Cortex of kidney (tissue), 1 donor: ENCODE results near the gene ABHD8.

Source experiments
- DNase-seq: peaks from one replicate; lab custom pipeline; 2025; lab: John Stamatoyannopoulos, UW

Gene ABHD8

DNA sequence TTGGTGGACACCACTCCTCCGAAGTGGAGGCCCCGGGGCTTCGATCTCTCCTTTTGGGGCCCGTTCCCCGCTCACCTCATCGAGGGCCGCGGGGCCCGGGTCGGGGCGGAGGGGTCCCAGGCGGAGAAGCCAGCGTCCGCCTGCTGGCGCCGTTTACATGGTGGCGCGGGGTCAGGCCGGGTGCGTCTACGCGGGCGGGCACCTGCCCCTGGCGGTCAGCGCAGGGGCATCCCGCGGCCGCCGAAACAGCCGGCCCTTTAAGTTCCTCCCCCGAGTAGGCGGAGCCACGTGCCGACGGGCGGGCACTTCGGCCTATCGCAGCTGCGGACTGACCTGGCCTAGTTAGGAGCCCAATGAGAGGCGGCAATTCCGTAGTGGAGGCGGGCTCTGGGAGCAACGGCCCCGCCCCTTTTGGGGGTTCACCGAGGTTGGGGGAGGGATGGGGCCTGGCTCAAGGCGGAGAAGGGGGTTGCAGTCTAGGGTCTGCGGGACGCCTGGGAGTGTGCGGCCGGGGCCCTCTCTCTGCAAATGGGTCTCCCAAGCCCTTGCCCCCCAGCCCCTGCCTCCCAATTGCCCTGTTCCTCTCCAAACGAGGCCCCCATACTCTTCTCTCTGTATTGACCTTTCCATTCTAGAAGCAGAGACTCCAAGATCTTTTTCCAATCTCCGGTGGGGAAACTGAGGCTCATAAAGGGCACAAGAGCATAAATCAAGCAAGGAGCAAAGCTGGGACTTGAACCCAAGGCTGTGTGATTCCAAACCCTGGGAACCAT lies at the start of gene ABHD8:
ABHD8 (minus strand) TSS at position 259 of the 773 bp plus-strand sequence. CDS start 1,809 bp downstream, outside the sequence.
- DNase-seq, result no peak

- DNase-seq, result no peak
Observed at GRCh38 chr19:17352608-17353280, 49.5 kb upstream of the ABHD8 start.

GRCh38 chr19:17351815-17352435 lies 48.7 kb upstream of the ABHD8 start:
- no peak for DNase-seq

GRCh38 chr19:17348700-17349099 lies 45.5 kb upstream of the ABHD8 start:
- no peak for DNase-seq

- DNase-seq, result no peak
Observed at GRCh38 chr19:17347877-17348276, 44.7 kb upstream of the ABHD8 start.

DNA sequence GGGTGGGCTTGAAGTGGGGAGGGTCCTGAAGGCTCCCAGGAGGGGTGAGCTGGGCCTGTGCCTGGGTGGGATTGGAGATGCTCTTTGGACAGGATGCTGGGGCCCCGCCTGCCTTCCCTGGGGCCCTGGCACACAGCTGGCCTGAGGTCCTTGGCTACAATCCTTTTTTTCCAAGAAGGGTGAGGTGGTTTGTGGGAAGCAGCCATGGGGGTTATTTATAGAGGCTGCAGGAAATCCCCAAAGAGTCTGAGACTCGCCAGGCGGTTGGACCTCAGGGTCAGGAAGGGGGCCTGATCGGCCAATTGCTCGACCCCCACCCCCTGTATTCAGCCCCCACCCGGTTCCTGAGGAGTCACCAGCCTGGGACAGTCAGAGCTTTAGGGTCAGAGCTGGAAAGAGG lies 44.1 kb upstream of the ABHD8 start:
- DNase-seq, result no peak

DNA sequence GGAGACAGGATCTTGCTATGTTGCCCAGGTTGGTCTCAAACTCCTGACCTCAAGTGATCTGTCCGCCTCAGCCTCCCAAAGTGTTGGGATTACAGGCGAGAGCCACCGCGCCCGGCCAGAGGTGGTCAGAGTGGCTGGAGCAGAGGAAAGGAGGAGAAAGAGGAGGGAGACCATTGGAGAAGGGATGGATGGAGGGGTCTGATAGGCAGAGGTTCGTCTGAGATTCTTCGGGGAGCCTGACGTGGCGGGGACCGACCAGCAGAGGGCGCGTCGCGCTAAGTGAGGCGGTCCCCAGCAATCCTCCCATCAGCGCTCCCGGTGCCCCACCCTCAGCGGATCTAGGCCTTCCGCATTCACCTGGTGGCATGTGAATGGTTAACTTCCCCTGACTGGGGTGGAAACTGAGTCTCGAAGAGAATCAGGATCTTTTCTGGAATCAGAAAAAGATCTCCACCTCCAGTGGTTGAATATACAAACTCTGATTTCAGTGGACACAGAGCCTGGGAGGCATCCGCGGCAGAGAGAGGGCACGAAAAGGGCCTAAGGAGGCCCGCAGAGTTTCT lies 43.0 kb upstream of the ABHD8 start:
- no peak for DNase-seq

GRCh38 chr19:17341845-17342244 lies 38.6 kb upstream of the ABHD8 start:
- DNase-seq, result no peak

DNA sequence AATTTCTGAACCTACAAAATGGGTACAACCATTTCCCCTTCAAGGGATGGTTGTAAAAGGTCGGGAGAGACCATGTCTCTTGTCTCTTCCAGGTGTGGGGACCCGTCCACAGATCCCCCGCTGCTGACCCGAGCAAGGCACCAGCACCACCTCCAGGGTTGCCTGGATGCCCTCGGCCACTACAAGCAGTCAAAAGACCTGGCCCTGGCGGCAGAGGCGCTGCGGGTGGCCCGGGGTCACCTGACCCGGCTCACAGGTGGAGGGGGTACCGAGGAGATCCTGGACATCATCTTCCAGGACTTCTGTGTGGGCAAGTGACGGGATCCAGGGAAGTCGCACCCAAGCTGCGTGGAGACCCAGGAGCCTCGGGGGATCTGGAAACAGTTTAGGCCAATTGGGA lies 38.2 kb upstream of the ABHD8 start:
- DNase-seq, result no peak

DNA sequence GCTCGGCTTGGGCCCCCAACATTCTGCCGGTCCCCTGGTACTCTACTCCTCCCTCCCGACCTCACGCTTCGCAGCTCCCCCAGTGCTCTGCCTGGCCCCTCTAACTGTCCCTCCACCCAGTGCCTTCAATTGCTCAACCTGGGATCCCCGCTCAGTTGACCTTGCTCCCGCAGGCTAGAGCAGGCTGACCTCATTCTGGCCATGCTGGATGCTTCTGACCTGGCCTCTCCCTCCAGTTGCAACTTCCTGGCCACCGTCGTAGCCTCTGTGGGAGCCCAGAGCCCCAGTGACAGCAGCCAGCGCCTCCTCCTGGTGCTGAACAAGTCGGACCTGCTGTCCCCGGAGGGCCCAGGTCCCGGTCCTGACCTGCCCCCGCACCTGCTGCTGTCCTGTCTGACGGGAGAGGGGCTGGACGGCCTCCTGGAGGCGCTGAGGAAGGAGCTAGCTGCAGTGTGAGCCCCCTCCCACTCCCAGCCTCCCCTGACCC lies 37.7 kb upstream of the ABHD8 start:
- DNase-seq, result no peak

DNA sequence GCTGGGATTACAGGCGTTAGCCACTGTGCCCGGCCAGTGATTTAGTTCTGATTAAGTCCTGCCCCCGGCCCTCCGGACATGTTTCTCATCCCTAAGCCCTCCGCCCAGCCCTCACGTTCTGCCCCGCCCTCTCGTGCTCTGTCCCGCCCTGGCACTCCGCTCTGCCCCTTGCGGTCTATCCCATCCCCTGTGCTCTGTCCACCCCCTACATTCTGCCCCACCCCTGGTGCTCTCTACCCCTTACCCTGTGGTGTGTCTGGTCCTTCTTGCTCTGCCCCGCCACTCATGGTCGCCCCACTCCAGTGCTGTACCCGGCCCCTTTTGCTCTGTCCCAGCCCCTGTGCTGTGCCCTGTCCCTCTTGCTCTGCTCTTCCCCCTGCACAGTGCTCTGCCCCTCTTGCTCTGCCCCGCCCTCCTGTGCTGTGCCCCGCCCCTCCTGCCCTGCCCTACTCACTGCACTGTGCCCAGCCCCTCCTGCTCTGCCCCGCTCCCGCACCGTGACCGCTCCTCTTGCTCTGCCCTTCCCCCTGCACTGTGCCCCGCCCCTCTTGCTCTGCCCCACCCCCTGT lies 37.2 kb upstream of the ABHD8 start:
- no peak for DNase-seq

DNA sequence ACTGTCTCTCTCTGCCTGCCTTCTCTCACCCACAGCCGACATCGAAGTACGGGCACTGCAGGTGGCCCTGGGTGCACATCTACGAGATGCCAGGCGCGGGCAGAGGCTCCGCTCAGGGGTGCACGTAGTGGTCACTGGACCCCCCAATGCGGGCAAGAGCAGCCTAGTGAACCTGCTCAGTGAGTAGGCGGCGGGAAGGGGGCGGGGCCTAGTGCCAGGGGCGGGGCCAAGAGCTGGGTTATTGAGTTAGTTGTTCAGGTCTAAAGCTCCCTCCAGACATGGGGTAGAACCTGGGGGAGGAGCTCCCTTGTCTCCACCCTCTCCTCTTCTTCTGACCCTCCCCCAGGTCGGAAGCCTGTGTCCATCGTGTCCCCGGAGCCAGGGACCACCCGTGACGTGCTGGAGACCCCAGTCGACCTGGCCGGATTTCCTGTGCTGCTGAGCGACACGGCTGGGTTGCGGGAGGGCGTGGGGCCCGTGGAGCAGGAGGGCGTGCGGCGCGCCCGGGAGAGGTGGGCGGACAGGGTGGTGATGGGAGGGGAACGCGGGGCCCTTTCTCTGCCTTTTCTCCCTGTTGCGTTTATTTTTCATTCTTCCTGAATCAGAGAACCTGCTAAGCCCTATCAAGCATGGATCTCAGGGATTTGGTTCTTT lies 36.0 kb upstream of the ABHD8 start:
- no peak for DNase-seq

- DNase-seq, result no peak
Observed at GRCh38 chr19:17338433-17339078, 35.3 kb upstream of the ABHD8 start.

- no peak for DNase-seq
Observed at GRCh38 chr19:17337675-17338432, 34.6 kb upstream of the ABHD8 start.

- DNase-seq, result no peak
Observed at GRCh38 chr19:17336872-17337674, 33.8 kb upstream of the ABHD8 start, which contains the start of gene GTPBP3. GTPBP3 (plus strand) TSS chr19:17337553; CDS start chr19:17337612, 59 bp downstream.

- no peak for DNase-seq
Observed at GRCh38 chr19:17335575-17335974, 32.4 kb upstream of the ABHD8 start.

DNA sequence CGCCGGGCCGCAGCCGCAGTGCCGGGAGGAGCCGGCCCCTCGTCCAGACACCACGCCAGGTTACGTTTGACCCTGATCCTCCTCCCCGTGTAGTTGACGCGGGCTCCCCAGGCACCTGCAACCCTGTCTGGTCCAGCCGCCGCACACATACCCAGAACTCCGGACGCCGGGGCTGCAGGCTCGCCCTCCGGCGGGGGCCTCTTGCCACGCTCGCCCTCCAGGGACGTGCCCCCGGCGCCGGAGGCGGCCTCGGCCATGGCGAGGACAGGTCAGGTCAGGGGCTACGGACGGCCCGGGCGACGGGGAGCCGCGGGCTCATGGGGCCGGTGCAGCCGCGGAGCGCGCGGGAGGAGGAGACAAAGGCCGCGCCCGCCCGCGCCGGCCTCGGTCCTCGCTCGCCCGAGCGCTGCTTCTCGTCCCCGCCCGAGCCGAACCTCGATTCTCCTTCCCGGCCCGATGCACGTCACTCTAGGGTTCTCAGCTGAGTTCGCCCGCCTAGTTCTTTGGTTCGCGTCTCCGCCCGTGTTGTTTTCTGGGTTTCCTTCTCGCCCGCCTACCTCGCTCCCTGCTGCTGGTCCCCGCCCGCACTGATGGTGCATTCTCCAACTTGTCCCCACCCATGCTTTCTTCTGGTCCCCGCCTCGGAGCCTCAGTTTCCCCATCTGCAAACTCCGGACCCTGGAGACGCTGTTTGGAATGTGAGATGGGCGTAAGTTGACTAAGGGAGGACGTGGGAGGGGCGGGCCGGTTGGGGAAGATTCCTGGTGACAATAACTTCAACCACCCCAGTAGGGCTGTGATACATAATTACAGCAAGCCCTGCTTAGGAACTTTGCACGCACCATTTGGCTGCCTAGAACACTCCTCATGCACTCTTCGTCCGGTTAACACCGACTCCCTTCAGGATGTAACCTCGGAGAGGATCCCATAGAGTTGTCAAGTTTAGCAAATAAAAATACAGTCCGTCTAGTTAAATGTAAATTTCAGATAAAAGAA lies 31.5 kb upstream of the ABHD8 start, which contains the start of gene ANO8:
ANO8 (minus strand) TSS at position 442 of the 996 bp plus-strand sequence; CDS start at position 257, 185 bp downstream.
- DNase-seq, result no peak
